ENCODE measurements around the gene GREB1.

Gene GREB1

DNA sequence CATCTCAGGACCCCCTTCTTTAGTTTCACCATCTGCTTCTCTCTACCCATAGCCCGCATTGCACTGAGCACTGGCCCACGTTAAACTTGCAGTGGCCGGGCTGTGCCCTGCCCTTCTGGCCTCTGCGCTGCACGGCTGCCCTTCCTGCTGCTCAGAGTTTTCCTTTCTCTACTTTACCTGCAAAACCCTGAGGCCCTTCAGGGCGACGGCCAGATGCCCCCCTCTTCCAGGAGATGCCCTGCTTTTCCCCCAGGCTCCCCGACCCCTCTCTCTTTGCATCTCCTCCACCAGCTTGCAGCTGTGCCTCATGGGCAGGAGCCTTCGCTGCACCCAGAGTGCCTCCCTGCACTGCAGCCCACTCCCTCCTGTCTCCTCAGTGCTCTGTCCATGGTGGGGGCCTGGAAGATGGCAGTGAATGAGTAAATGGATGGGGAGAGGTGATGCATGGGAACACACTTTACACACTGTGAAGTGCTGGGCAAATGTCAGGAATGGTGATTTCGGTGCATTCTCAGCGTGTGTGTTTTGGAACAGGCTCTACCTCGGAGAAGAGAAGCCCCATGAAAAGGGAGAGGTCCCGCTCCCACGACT, 82.3 kb downstream of the GREB1 start:
- H3K36me3 ChIP-seq (ENCODE audit: insufficient read depth): no peaks in the 10 kb centered on the region
- H3K27ac ChIP-seq: no peak overlapping the region
- no peak overlapping the region for H3K4me3 ChIP-seq (IDR thresholded peaks at IDR 0.05; ENCODE audit: insufficient read depth, low read depth, low read length)
- no peak overlapping the region for H2AFZ ChIP-seq (ENCODE audit: low read depth)
- H3K4me1 ChIP-seq (ENCODE audit: low read depth, poor library complexity, severe bottlenecking): no peaks in the 10 kb centered on the region
- H3K9ac ChIP-seq: no peak overlapping the region
- H3K4me2 ChIP-seq: no peak overlapping the region
- H3K27me3 ChIP-seq (ENCODE audit: insufficient read depth, low read depth): no peaks in the 10 kb centered on the region
- TF ChIP-seq, protein P1, sequence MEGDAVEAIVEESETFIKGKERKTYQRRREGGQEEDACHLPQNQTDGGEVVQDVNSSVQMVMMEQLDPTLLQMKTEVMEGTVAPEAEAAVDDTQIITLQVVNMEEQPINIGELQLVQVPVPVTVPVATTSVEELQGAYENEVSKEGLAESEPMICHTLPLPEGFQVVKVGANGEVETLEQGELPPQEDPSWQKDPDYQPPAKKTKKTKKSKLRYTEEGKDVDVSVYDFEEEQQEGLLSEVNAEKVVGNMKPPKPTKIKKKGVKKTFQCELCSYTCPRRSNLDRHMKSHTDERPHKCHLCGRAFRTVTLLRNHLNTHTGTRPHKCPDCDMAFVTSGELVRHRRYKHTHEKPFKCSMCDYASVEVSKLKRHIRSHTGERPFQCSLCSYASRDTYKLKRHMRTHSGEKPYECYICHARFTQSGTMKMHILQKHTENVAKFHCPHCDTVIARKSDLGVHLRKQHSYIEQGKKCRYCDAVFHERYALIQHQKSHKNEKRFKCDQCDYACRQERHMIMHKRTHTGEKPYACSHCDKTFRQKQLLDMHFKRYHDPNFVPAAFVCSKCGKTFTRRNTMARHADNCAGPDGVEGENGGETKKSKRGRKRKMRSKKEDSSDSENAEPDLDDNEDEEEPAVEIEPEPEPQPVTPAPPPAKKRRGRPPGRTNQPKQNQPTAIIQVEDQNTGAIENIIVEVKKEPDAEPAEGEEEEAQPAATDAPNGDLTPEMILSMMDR (conservative IDR thresholded peaks at IDR 0.05; ENCODE audit: low read depth, low read length): no peak
- no peaks in the 10 kb centered on the region for H3K79me2 ChIP-seq (ENCODE audit: insufficient read depth, low read depth)
- H4K20me1 ChIP-seq (ENCODE audit: insufficient read depth): no peaks in the 10 kb centered on the region

DNA sequence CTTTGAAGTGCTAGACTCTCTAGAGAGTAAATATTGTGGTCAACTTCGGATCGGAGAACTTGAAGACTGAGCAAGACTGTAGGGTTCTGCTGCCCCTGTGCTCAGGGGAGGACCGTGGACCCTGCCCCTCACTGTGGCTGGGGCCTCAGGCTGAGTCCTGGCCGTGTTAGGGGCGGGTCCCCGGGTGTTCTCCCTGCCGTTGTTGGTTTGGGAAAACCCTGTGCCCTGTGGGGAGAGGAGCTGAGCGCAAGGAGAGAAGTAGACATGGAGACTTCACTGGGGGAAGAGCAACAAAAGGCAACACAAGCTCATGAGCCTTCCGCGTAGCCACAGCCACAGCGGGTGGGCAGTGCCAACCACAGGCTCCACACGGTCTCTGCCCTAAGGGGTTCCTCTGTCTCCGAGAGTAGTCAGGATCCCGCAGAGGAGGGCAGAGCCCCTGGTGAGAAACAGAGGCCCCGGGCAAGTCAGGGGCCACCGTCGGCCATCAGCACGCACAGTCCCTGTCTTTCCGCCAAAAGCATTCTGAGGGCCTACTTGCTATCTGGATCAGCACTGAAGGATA, 83.1 kb downstream of the GREB1 start:
- no peak overlapping the region for H3K4me3 ChIP-seq (IDR thresholded peaks at IDR 0.05; ENCODE audit: insufficient read depth, low read depth, low read length)
- H4K20me1 ChIP-seq (ENCODE audit: insufficient read depth): no peaks in the 10 kb centered on the region
- H3K9ac ChIP-seq: no peak overlapping the region
- H3K4me2 ChIP-seq: no peak overlapping the region
- no peak overlapping the region for H2AFZ ChIP-seq (ENCODE audit: low read depth)
- H3K27me3 ChIP-seq (ENCODE audit: insufficient read depth, low read depth): no peaks in the 10 kb centered on the region
- no peak overlapping the region for H3K27ac ChIP-seq
- no peaks in the 10 kb centered on the region for H3K79me2 ChIP-seq (ENCODE audit: insufficient read depth, low read depth)
- no peaks in the 10 kb centered on the region for H3K36me3 ChIP-seq (ENCODE audit: insufficient read depth)
- no peaks in the 10 kb centered on the region for H3K4me1 ChIP-seq (ENCODE audit: low read depth, poor library complexity, severe bottlenecking)
- TF ChIP-seq, protein P1 (conservative IDR thresholded peaks at IDR 0.05; ENCODE audit: low read depth, low read length): no peak

DNA sequence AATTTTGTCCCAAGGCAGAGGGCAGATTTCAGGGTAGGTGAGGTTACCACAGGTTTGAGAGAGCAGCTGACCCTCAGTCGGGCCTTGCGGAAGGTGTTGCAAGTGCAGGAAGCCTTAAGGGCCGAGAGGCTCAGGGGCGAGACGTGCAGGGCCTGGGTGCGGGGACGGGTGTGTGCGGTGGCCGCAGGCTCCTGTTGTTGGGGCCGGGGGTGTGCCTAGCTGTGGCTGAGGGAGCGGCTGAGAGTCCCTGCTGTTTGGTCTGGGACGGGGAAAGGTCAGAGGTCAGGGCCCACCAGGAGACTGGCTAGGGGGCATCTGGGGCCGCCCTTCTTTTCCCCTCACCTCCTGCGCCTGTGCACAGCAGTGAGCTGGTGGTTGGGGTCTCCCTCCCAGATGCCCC, 83.7 kb downstream of the GREB1 start:
- Histone ChIP-seq H3K9ac (no peak overlapping the region), H3K36me3 (ENCODE audit: insufficient read depth) (no peaks in the 10 kb centered on the region), H2AFZ (ENCODE audit: low read depth) (no peak overlapping the region), H3K79me2 (ENCODE audit: insufficient read depth, low read depth) (no peaks in the 10 kb centered on the region), H4K20me1 (ENCODE audit: insufficient read depth) (no peaks in the 10 kb centered on the region), H3K4me2 (no peak overlapping the region), H3K27me3 (ENCODE audit: insufficient read depth, low read depth) (no peaks in the 10 kb centered on the region), H3K27ac (no peak overlapping the region), H3K4me3 (IDR thresholded peaks at IDR 0.05; ENCODE audit: insufficient read depth, low read depth, low read length) (no peak overlapping the region), H3K4me1 (ENCODE audit: low read depth, poor library complexity, severe bottlenecking) (no peaks in the 10 kb centered on the region)
- TF ChIP-seq, protein P1 (conservative IDR thresholded peaks at IDR 0.05; ENCODE audit: low read depth, low read length): no peak

DNA sequence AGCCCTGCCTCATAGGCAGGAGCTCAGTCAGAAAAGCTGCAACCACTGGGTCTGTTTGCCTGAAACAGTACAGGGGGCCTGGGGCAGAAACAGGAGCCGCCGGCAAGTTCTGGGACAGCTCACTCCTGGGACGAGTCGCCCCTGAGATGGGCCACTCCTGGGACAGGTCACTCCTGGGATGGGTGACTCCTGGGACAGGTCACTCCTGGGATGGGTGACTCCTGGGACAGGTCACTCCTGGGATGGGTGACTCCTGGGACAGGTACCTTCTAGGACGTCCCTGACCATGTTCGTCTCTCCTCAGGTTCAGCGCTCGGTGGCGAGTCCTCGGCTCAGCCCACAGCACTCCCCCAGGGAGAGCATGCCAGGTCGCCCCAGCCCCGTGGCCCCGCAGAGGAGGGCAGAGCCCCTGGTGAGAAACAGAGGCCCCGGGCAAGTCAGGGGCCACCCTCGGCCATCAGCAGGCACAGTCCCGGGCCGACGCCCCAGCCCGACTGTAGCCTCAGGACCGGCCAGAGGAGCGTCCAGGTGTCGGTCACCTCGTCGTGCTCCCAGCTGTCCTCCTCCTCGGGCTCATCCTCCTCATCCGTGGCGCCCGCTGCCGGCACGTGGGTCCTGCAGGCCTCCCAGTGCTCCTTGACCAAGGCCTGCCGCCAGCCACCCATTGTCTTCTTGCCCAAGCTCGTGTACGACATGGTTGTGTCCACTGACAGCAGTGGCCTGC, 84.3 kb downstream of the GREB1 start:
- no peaks in the 10 kb centered on the region for H3K36me3 ChIP-seq (ENCODE audit: insufficient read depth)
- no peak overlapping the region for H2AFZ ChIP-seq (ENCODE audit: low read depth)
- no peak overlapping the region for H3K27ac ChIP-seq
- H3K27me3 ChIP-seq (ENCODE audit: insufficient read depth, low read depth): no peaks in the 10 kb centered on the region
- no peak overlapping the region for H3K4me3 ChIP-seq (IDR thresholded peaks at IDR 0.05; ENCODE audit: insufficient read depth, low read depth, low read length)
- H3K4me1 ChIP-seq (ENCODE audit: low read depth, poor library complexity, severe bottlenecking): no peaks in the 10 kb centered on the region
- no peak overlapping the region for H3K9ac ChIP-seq
- TF ChIP-seq, protein P1 (conservative IDR thresholded peaks at IDR 0.05; ENCODE audit: low read depth, low read length): no peak
- no peaks in the 10 kb centered on the region for H3K79me2 ChIP-seq (ENCODE audit: insufficient read depth, low read depth)
- H3K4me2 ChIP-seq: no peak overlapping the region
- no peaks in the 10 kb centered on the region for H4K20me1 ChIP-seq (ENCODE audit: insufficient read depth)

Data from KMS-11 (cell line).